H1 (cell line): ENCODE data around the gene TMEM106A. TPM values are rescaled to one million over a fixed set of nuclear protein-coding genes. Genes with fewer than 3 reads are reported as not detected.

Source experiments
- CTCF ChIA-PET: fragments of 300-600 bp; sonication (Branson Sonifier 250); formaldehyde crosslinking; loops from one replicate; lab custom pipeline; 2021; ENCODE audit not compliant: partially characterized antibody; lab: Charles Lee
- POLR2A ChIA-PET: fragments of 300-600 bp; sonication (Branson Sonifier 250); formaldehyde crosslinking; loops from one replicate; lab custom pipeline; 2021; ENCODE audit warnings: inconsistent platforms; ENCODE audit not compliant: partially characterized antibody; lab: Charles Lee
- DNase-seq, 2 experiments: peaks; one replicate each; pipeline versions ENCODE4 v3.0.0 to v3.0.0-alpha.2; 2010 to 2022; ENCODE audit warnings: low spot score in 2 of 2, low read depth in 1 of 2, mixed read lengths in 1 of 2
- FAIRE-seq: peaks from 2 replicates; lab custom pipeline; 2011; peaks lifted over from hg19 to GRCh38; lab: Jason Lieb, UNC
- H2AFZ ChIP-seq: 2 replicates; pipeline ENCODE4 v1.8.1; 2012; ENCODE audit warnings: low read length, inconsistent platforms
- H2AK5ac ChIP-seq: 2 replicates; pipeline ENCODE4 v1.6.1; 2013; ENCODE audit warnings: low read depth, low read length
- H2BK120ac ChIP-seq: replicated peaks from 2 replicates; pipeline ENCODE3; 2013; ENCODE audit warnings: low read depth, low read length, inconsistent platforms
- H2BK12ac ChIP-seq: 2 replicates; pipeline ENCODE4 v1.6.1; 2013; ENCODE audit warnings: low read depth, low read length
- H2BK15ac ChIP-seq: 2 replicates; pipeline ENCODE4 v1.6.1; 2013; ENCODE audit warnings: low read length
- H2BK20ac ChIP-seq: 2 replicates; pipeline ENCODE4 v1.6.1; 2013; ENCODE audit warnings: low read length
- H2BK5ac ChIP-seq: 2 replicates; pipeline ENCODE4 v1.6.1; 2013; ENCODE audit warnings: low read depth, low read length
- H3K14ac ChIP-seq: 2 replicates; pipeline ENCODE4 v1.6.1; 2013; ENCODE audit warnings: inconsistent platforms; ENCODE audit not compliant: insufficient read length
- H3K18ac ChIP-seq: 2 replicates; pipeline ENCODE4 v1.6.1; 2013; ENCODE audit warnings: low read length; ENCODE audit errors: extremely low read depth
- H3K23ac ChIP-seq: 2 replicates; pipeline ENCODE4 v1.6.1; 2013; ENCODE audit warnings: inconsistent platforms; ENCODE audit not compliant: insufficient read length
- H3K23me2 ChIP-seq: 2 replicates; pipeline ENCODE4 v1.6.1; 2013; ENCODE audit warnings: low read depth, low read length
- H3K27ac ChIP-seq: 2 replicates; pipeline ENCODE4 v1.6.1; 2011; ENCODE audit warnings: low read depth, low read length, inconsistent platforms
- H3K27me3 ChIP-seq, 4 experiments: replicated peaks in 1 of 4; 1 replicate in 1 of 4; 2 replicates in 3 of 4; pipeline versions ENCODE4 v1.6.1 to v1.8.1; 2011 to 2013; ENCODE audit warnings: low read length in 3 of 4, mild to moderate bottlenecking in 3 of 4, inconsistent platforms in 2 of 4, mixed read lengths in 2 of 4, moderate library complexity in 1 of 4; ENCODE audit not compliant: control insufficient read depth in 3 of 4, insufficient read depth in 3 of 4; ENCODE audit errors: extremely low read depth in 1 of 4
- H3K36me3 ChIP-seq, 4 experiments: 2 replicates each; pipeline versions ENCODE4 v1.6.1 to v1.8.1; 2011 to 2013; ENCODE audit warnings: mild to moderate bottlenecking in 4 of 4, low read length in 3 of 4, moderate library complexity in 2 of 4, control low read depth in 1 of 4, inconsistent platforms in 1 of 4; ENCODE audit not compliant: insufficient read depth in 4 of 4, control insufficient read depth in 2 of 4
- H3K4ac ChIP-seq: replicated peaks from 2 replicates; pipeline ENCODE3; 2013; ENCODE audit warnings: low read length, low read depth, mixed read lengths, inconsistent platforms; ENCODE audit not compliant: insufficient read length
- H3K4me1 ChIP-seq, 4 experiments: replicated peaks in 1 of 4; 1 replicate in 1 of 4; 2 replicates in 3 of 4; pipeline versions ENCODE4 v1.6.1 to v1.8.1; 2011 to 2013; ENCODE audit warnings: low read length in 3 of 4, inconsistent platforms in 2 of 4, mixed read lengths in 1 of 4; ENCODE audit not compliant: insufficient read depth in 4 of 4, control insufficient read depth in 3 of 4
- H3K4me2 ChIP-seq, 2 experiments: 2 replicates each; pipeline versions ENCODE4 v1.6.1 to v1.8.1; 2011 to 2013; ENCODE audit warnings: low read depth in 2 of 2, low read length in 2 of 2, control low read depth in 1 of 2, inconsistent platforms in 1 of 2, mild to moderate bottlenecking in 1 of 2; ENCODE audit not compliant: insufficient read depth in 1 of 2
- H3K4me3 ChIP-seq, 4 experiments: fragments of 200-600, 300-600 bp in 1 of 4; sonication (generic), shearing (Covaris generic), sonication (Bioruptor Twin) in 1 of 4; 2 replicates each; pipeline versions ENCODE4 v1.5.1 to v1.8.1; 2011 to 2016; ENCODE audit warnings: low read length in 4 of 4, low read depth in 3 of 4, control low read depth in 2 of 4, inconsistent platforms in 2 of 4, mild to moderate bottlenecking in 2 of 4, mixed read lengths in 1 of 4, moderate library complexity in 1 of 4; ENCODE audit not compliant: insufficient read depth in 2 of 4; ENCODE audit errors: extremely low read depth in 1 of 4
- H3K56ac ChIP-seq: replicated peaks from 2 replicates; pipeline ENCODE3; 2013; ENCODE audit warnings: low read depth, mild to moderate bottlenecking, mixed read lengths, low read length, inconsistent platforms; ENCODE audit not compliant: insufficient read length
- H3K79me1 ChIP-seq: 2 replicates; pipeline ENCODE4 v1.6.1; 2013; ENCODE audit warnings: low read depth, low read length, control low read depth
- H3K79me2 ChIP-seq, 2 experiments: 2 replicates each; pipeline versions ENCODE4 v1.6.1 to v1.8.1; 2012 to 2013; ENCODE audit warnings: low read length in 2 of 2, mild to moderate bottlenecking in 2 of 2, inconsistent platforms in 1 of 2; ENCODE audit not compliant: insufficient read depth in 2 of 2, control insufficient read depth in 1 of 2
- H3K9ac ChIP-seq, 4 experiments: replicated peaks in 1 of 4; 1 replicate in 1 of 4; 2 replicates in 3 of 4; pipeline versions ENCODE4 v1.6.1 to v1.8.1; 2011 to 2013; ENCODE audit warnings: low read depth in 3 of 4, low read length in 3 of 4, control low read depth in 2 of 4, mild to moderate bottlenecking in 2 of 4, moderate library complexity in 2 of 4, inconsistent platforms in 1 of 4; ENCODE audit errors: extremely low read depth in 1 of 4
- H3K9me3 ChIP-seq, 2 experiments: 2 replicates each; pipeline versions ENCODE4 v1.6.1 to v1.8.1; 2012 to 2013; ENCODE audit warnings: mild to moderate bottlenecking in 2 of 2, moderate library complexity in 2 of 2, control low read depth in 1 of 2, inconsistent platforms in 1 of 2, low read depth in 1 of 2, low read length in 1 of 2, mixed read lengths in 1 of 2; ENCODE audit not compliant: insufficient read depth in 2 of 2
- H4K20me1 ChIP-seq, 2 experiments: replicated peaks in 1 of 2; 2 replicates each; pipeline versions ENCODE3 to v1.8.1; 2011 to 2013; ENCODE audit warnings: inconsistent platforms in 2 of 2, low read length in 2 of 2, mild to moderate bottlenecking in 1 of 2; ENCODE audit not compliant: insufficient read depth in 2 of 2, control insufficient read depth in 1 of 2
- H4K5ac ChIP-seq: 2 replicates; pipeline ENCODE4 v1.6.1; 2013; ENCODE audit warnings: low read length, low read depth, mixed read lengths, inconsistent platforms; ENCODE audit not compliant: insufficient read length
- H4K8ac ChIP-seq: 2 replicates; pipeline ENCODE4 v1.8.0; 2013; ENCODE audit warnings: mild to moderate bottlenecking, moderate library complexity, low read length, inconsistent platforms; ENCODE audit not compliant: insufficient read depth; ENCODE audit errors: extremely low read depth
- H4K91ac ChIP-seq: replicated peaks from 2 replicates; pipeline ENCODE3; 2013; ENCODE audit warnings: low read length, mixed read lengths, inconsistent platforms; ENCODE audit not compliant: insufficient read length
- CHD1 ChIP-seq: IDR thresholded peaks from 2 replicates; pipeline ENCODE4 v1.6.1; 2012; ENCODE audit warnings: low read depth, low read length, improper control_type of control experiment
- KDM5A ChIP-seq: fragments of 200-600 bp; IDR thresholded peaks from 2 replicates; pipeline ENCODE4 v1.7.1; 2012; ENCODE audit warnings: mild to moderate bottlenecking, low read length, inconsistent platforms, mixed read lengths
- SP4 ChIP-seq: IDR thresholded peaks from 2 replicates; pipeline ENCODE4 v1.6.1; 2012; ENCODE audit warnings: low read length, inconsistent platforms
- SRF ChIP-seq: IDR thresholded peaks from 2 replicates; pipeline ENCODE4 v1.6.1; 2011; ENCODE audit warnings: mild to moderate bottlenecking, low read depth, low read length, moderate library complexity
- SUZ12 ChIP-seq: fragments of 200-600 bp; sonication (generic); IDR thresholded peaks from 2 replicates; pipeline ENCODE4 v1.6.1; 2012; ENCODE audit warnings: mild to moderate bottlenecking, inconsistent platforms, low read length, moderate library complexity, mixed read lengths
- YY1 ChIP-seq: IDR thresholded peaks from 2 replicates; pipeline ENCODE4 v1.6.1; 2011; ENCODE audit warnings: low read depth, mild to moderate bottlenecking, low read length
- WGBS, 2 experiments: shearing (Covaris generic) in 1 of 2; methylation state at CpG; one replicate each; pipeline versions ENCODE4 v1.1.6 to v1.1.7; 2013 to 2015; ENCODE audit warnings: low lambda C conversion rate in 2 of 2, mixed read lengths in 2 of 2, inconsistent platforms in 1 of 2, low coverage in 1 of 2, missing lambda C conversion rate in 1 of 2; ENCODE audit not compliant: insufficient replicate concordance in 2 of 2, insufficient coverage in 1 of 2, insufficient read length in 1 of 2; ENCODE audit errors: extremely low coverage in 1 of 2, missing lambda C conversion rate in 1 of 2; 5-methylcytosine and 5-hydroxymethylcytosine counted together
- polyA plus RNA-seq, 7 experiments: library from polyadenylated mRNA; depleted of rRNA in 3 of 7; stranded (reverse) in 5 of 7; unstranded in 2 of 7; fragments of >200 nt in 5 of 7; fragments of 200-250 nt in 2 of 7; gene quantifications; 1 replicate in 5 of 7; 2 replicates in 1 of 7; 4 replicates in 1 of 7; pipeline versions ENCODE4 v1.2.1 to v1.2.3, GENCODE V29; 2011 to 2013; ENCODE audit warnings: missing spikeins in 2 of 7, mixed read lengths in 2 of 7
- total RNA-seq: library from RNA; stranded (reverse); fragmentation: NEBNext Ultra II Directional; extraction: Animal tissue kit (Norgen Biotek cat#: 25700); gene quantifications from 2 replicates; pipeline ENCODE4 v1.2.1, GENCODE V29; 2021

Gene TMEM106A
- total and polyA plus RNA-seq, 2 of the 8 experiments (the other 6 are each of a cell fraction or from before 2014, with no cell fraction given) = 3.2 to 5.4 TPM

GRCh38 chr17:43219001-43219400 is 7.3 kb downstream of the TMEM106A start:
- CTCF ChIA-PET = interaction anchor here (0.6 to 1.2 kb wide), 4 partner anchors 12 to 409 kb away, joined by 3 read pairs; no protein-coding TSS in a partner anchor
- H2BK12ac ChIP-seq = no peak overlapping the region
- no peak overlapping the region for H2BK15ac ChIP-seq
- POLR2A ChIA-PET = interaction anchor here (10.3 kb wide), 1 partner anchor 98 kb away, joined by 123 read pairs; no protein-coding TSS in a partner anchor
- H3K36me3 ChIP-seq = peaks cover 0 to 2% (median 0%) of the 10 kb centered on the region in 4 experiments; a peak in 1 of 8 replicates
- H3K27me3 ChIP-seq = no peaks in the 10 kb centered on the region
- no peaks in the 10 kb centered on the region; the same call in 1 of the 2 replicates for H3K23me2 ChIP-seq
- H4K5ac ChIP-seq = no peak overlapping the region
- no peak overlapping the region for H2BK120ac ChIP-seq
- H2AK5ac ChIP-seq = no peak overlapping the region
- no peak overlapping the region for H2BK20ac ChIP-seq
- H4K8ac ChIP-seq = no peak overlapping the region
- no peak overlapping the region for H4K91ac ChIP-seq
- H2AFZ ChIP-seq = no peak overlapping the region
- WGBS, 2 experiments = 83% methylated on average over 2 of the region's 2 CpGs; no CpG with 5 or more reads in 1 of the 2 experiments
- no peaks in the 10 kb centered on the region for H3K4me1 ChIP-seq
- DNase-seq (no peak), FAIRE-seq (no peak)
- no peak overlapping the region for H3K14ac ChIP-seq
- H3K56ac ChIP-seq = no peak overlapping the region
- H3K27ac ChIP-seq = no peak overlapping the region
- no peaks in the 10 kb centered on the region for H4K20me1 ChIP-seq
- H3K23ac ChIP-seq = no peak overlapping the region
- no peak overlapping the region for H2BK5ac ChIP-seq
- no peaks in the 10 kb centered on the region; a peak in 1 of 4 replicates for H3K9me3 ChIP-seq
- H3K4me3 ChIP-seq = no peak overlapping the region
- H3K4me2 ChIP-seq = no peak overlapping the region
- no peak overlapping the region for H3K18ac ChIP-seq
- no peaks in the 10 kb centered on the region for H3K79me2 ChIP-seq
- no peak overlapping the region for H3K4ac ChIP-seq
- H3K79me1 ChIP-seq = no peaks in the 10 kb centered on the region
- TF ChIP-seq SP4 (no peak), CHD1 (no peak), YY1 (no peak), KDM5A (no peak), SUZ12 (no peak), SRF (no peak)
- TF ChIP-seq, all 59 proteins: peak for 0
- no peak overlapping the region for H3K9ac ChIP-seq
